SK-N-SH (cell line): Measurements from ENCODE around the gene CISTR. TPM values are rescaled to one million over a fixed set of nuclear protein-coding genes. Genes with fewer than 3 reads are reported as not detected.

Experiments
- CTCF ChIA-PET: fragments of 300-600, 350-600 bp; formaldehyde crosslinking; extraction: SDS; loops from one replicate; lab custom pipeline; 2021; lab: Yijun Ruan, JAX
- POLR2A ChIA-PET: fragments of 350-600 bp; sonication (Branson Sonifier 250); formaldehyde crosslinking; extraction: SDS; loops from one replicate; lab custom pipeline; 2020; ENCODE audit warnings: antibody characterized with exemption, inconsistent platforms; lab: Yijun Ruan, JAX
- DNase-seq: peaks from one replicate; pipeline ENCODE4 v3.0.0; 2012
- H2AFZ ChIP-seq: fragments of 200-600 bp; sonication (generic); 2 replicates; pipeline ENCODE4 v1.8.1; 2016; ENCODE audit warnings: antibody characterized with exemption, mild to moderate bottlenecking, low read depth
- H3F3A ChIP-seq: fragments of 200-600 bp; sonication (generic); replicated peaks from 2 replicates; pipeline ENCODE3; 2016; ENCODE audit warnings: antibody characterized with exemption, mild to moderate bottlenecking; ENCODE audit not compliant: insufficient read depth
- H3K27ac ChIP-seq, 2 experiments: fragments of 200-500 bp in 1 of 2; fragments of 200-600 bp in 1 of 2; sonication (Bioruptor generic) in 1 of 2; sonication (generic), shearing (Covaris generic) in 1 of 2; 2 replicates each; pipeline versions ENCODE4 v1.5.1 to v1.6.1; 2014 to 2016; ENCODE audit warnings: low read depth in 2 of 2, inconsistent platforms in 1 of 2, low read length in 1 of 2, mild to moderate bottlenecking in 1 of 2, mixed read lengths in 1 of 2
- H3K27me3 ChIP-seq: fragments of 200-600 bp; sonication (generic), shearing (Covaris generic); 2 replicates; pipeline ENCODE4 v1.6.1; 2016; ENCODE audit warnings: mixed run types; ENCODE audit not compliant: insufficient read depth
- H3K36me3 ChIP-seq, 2 experiments: fragments of 200-500 bp in 1 of 2; fragments of 200-600 bp in 1 of 2; sonication (Bioruptor generic) in 1 of 2; sonication (generic) in 1 of 2; replicated peaks in 1 of 2; 2 replicates each; pipeline versions ENCODE3 to v1.5.1; 2014 to 2016; ENCODE audit warnings: low read length in 1 of 2, mild to moderate bottlenecking in 1 of 2; ENCODE audit not compliant: insufficient read depth in 2 of 2, control insufficient read depth in 1 of 2
- H3K4me1 ChIP-seq, 2 experiments: fragments of 200-500 bp in 1 of 2; fragments of 200-600 bp in 1 of 2; sonication (Bioruptor generic) in 1 of 2; sonication (generic), shearing (Covaris generic) in 1 of 2; 2 replicates each; pipeline versions ENCODE4 v1.5.1 to v1.6.1; 2014 to 2016; ENCODE audit warnings: low read depth in 1 of 2, low read length in 1 of 2, mixed run types in 1 of 2; ENCODE audit not compliant: insufficient read depth in 2 of 2, control insufficient read depth in 1 of 2
- H3K4me2 ChIP-seq: fragments of 200-600 bp; sonication (generic), shearing (Covaris generic); 2 replicates; pipeline ENCODE4 v1.6.1; 2017; ENCODE audit warnings: mixed run types
- H3K4me3 ChIP-seq, 2 experiments: fragments of 200-500 bp in 1 of 2; fragments of 200-600 bp in 1 of 2; sonication (Bioruptor generic) in 1 of 2; sonication (generic), shearing (Covaris generic) in 1 of 2; 2 replicates each; pipeline versions ENCODE4 v1.5.1 to v1.8.1; 2014 to 2016; ENCODE audit warnings: low read depth in 2 of 2, inconsistent platforms in 1 of 2, low read length in 1 of 2, mild to moderate bottlenecking in 1 of 2, mixed read lengths in 1 of 2, moderate library complexity in 1 of 2
- H3K79me2 ChIP-seq: fragments of 200-600 bp; sonication (generic); 2 replicates; pipeline ENCODE4 v1.8.1; 2017; ENCODE audit warnings: mild to moderate bottlenecking; ENCODE audit not compliant: insufficient read depth
- H3K9ac ChIP-seq: fragments of 200-600 bp; sonication (generic); 2 replicates; pipeline ENCODE4 v1.6.1; 2017; ENCODE audit warnings: mixed run types
- H3K9me2 ChIP-seq: fragments of 200-600 bp; sonication (generic); 2 replicates; pipeline ENCODE4 v1.6.1; 2017; ENCODE audit warnings: mixed run types
- H3K9me3 ChIP-seq: fragments of 200-600 bp; sonication (generic); 2 replicates; pipeline ENCODE4 v1.6.1; 2017; ENCODE audit warnings: mixed run types, mild to moderate bottlenecking, moderate library complexity
- H4K20me1 ChIP-seq: fragments of 200-600 bp; sonication (generic); 2 replicates; pipeline ENCODE4 v1.6.1; 2017; ENCODE audit warnings: mild to moderate bottlenecking, mixed run types; ENCODE audit not compliant: insufficient read depth
- CHD2 ChIP-seq: fragments of 150-350 bp; IDR thresholded peaks from 2 replicates; pipeline ENCODE4 v1.6.1; 2018; ENCODE audit warnings: low read length; ENCODE audit not compliant: partially characterized antibody
- ELF1 ChIP-seq: IDR thresholded peaks from 2 replicates; pipeline ENCODE4 v1.4.0; 2012
- EZH2phosphoT487 ChIP-seq: fragments of 200-600 bp; sonication (generic); IDR thresholded peaks from 2 replicates; pipeline ENCODE4 v1.6.1; 2017; ENCODE audit warnings: low read depth, mixed run types, mild to moderate bottlenecking, antibody characterized with exemption, moderate library complexity, borderline replicate concordance
- FOXJ3 ChIP-seq: sonication (generic); formaldehyde crosslinking; IDR thresholded peaks from 2 replicates; pipeline ENCODE4 v1.5.1; 2020; ENCODE audit warnings: mild to moderate bottlenecking, missing genetic modification reagents
- FOXM1 ChIP-seq: IDR thresholded peaks from 2 replicates; pipeline ENCODE4 v1.4.0; 2012; ENCODE audit warnings: low read depth, mild to moderate bottlenecking
- GABPA ChIP-seq: IDR thresholded peaks from 2 replicates; pipeline ENCODE4 v1.4.0; 2012; ENCODE audit warnings: low read depth, mild to moderate bottlenecking
- NRF1 ChIP-seq: IDR thresholded peaks from 2 replicates; pipeline ENCODE4 v1.6.1; 2012; ENCODE audit warnings: low read depth, mild to moderate bottlenecking, low read length
- POLR2AphosphoS5 ChIP-seq: IDR thresholded peaks from 2 replicates; pipeline ENCODE4 v1.6.1; 2012; ENCODE audit warnings: low read depth, low read length
- RAD21 ChIP-seq: IDR thresholded peaks from 2 replicates; pipeline ENCODE4 v1.6.1; 2012; ENCODE audit warnings: mild to moderate bottlenecking, low read length
- RCOR1 ChIP-seq: fragments of 150-350 bp; IDR thresholded peaks from 2 replicates; pipeline ENCODE4 v1.6.1; 2017; ENCODE audit warnings: antibody characterized with exemption, low read length
- RFX5 ChIP-seq: IDR thresholded peaks from 2 replicates; pipeline ENCODE4 v1.6.1; 2012; ENCODE audit warnings: mild to moderate bottlenecking, improper control_type of control experiment, low read length
- RXRA ChIP-seq: IDR thresholded peaks from 2 replicates; pipeline ENCODE4 v1.4.0; 2012; ENCODE audit warnings: low read depth, mild to moderate bottlenecking, borderline replicate concordance
- SMC3 ChIP-seq: IDR thresholded peaks from 2 replicates; pipeline ENCODE4 v1.6.1; 2012; ENCODE audit warnings: low read depth, low read length, improper control_type of control experiment
- TAF1 ChIP-seq: IDR thresholded peaks from 2 replicates; pipeline ENCODE4 v1.6.1; 2012; ENCODE audit warnings: low read depth, mild to moderate bottlenecking, low read length, moderate library complexity, borderline replicate concordance
- WGBS: methylation state at CpG from one replicate; pipeline ENCODE4 v1.1.6; 2017; ENCODE audit warnings: low lambda C conversion rate; 5-methylcytosine and 5-hydroxymethylcytosine counted together
- polyA plus RNA-seq, 3 experiments: library from polyadenylated mRNA; depleted of rRNA; stranded (reverse); fragments of >200 nt; gene quantifications; 2 replicates each; pipeline ENCODE4 v1.2.3, GENCODE V29; 2012
- TF ChIP-seq, protein P1 (sequence below): IDR thresholded peaks from 2 replicates; pipeline ENCODE4 v1.6.1; 2012; ENCODE audit warnings: mild to moderate bottlenecking, low read depth, low read length, moderate library complexity
- TF ChIP-seq, protein P2 (sequence below): IDR thresholded peaks from 2 replicates; pipeline ENCODE4 v1.4.0; 2012; ENCODE audit warnings: low read depth

CISTR gene
- polyA plus RNA-seq, 1 of the 3 experiments (the other 2 are of a cell fraction): not detected

DNA sequence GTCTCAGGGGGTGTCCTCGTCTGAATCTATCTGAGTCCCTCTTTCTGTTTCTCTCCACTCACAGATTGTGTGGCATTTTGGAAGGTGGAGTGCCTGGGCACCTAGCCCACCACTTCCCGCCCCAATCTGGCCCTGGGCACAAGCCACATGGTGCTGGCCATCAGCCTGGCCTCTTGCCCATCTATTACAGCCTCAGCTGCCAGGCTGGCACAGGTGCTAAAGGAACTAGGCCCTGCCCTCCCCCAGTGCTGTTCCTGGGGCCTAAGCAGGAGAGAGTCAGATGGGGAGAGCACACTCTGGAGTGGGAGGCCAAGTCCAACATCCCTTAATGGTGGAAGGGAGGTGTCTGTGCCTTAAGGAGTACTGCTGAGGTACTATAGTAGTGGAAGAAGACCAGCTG, 16.2 kb downstream of the CISTR start:
- Histone ChIP-seq H3F3A (peaks cover 15% of the 10 kb centered on the region), H3K36me3 (no peaks in the 10 kb centered on the region), H3K4me3 (no peak overlapping the region), H3K9me3 (no peaks in the 10 kb centered on the region)
- no peak for DNase-seq
- 10% methylated on average over 2 of the region's 2 CpGs for WGBS
- POLR2A ChIA-PET: interaction anchor here (1.1 kb wide), 1 partner anchor 8 kb away, joined by 3 read pairs; no protein-coding TSS in a partner anchor
- TF ChIP-seq, protein P1, sequence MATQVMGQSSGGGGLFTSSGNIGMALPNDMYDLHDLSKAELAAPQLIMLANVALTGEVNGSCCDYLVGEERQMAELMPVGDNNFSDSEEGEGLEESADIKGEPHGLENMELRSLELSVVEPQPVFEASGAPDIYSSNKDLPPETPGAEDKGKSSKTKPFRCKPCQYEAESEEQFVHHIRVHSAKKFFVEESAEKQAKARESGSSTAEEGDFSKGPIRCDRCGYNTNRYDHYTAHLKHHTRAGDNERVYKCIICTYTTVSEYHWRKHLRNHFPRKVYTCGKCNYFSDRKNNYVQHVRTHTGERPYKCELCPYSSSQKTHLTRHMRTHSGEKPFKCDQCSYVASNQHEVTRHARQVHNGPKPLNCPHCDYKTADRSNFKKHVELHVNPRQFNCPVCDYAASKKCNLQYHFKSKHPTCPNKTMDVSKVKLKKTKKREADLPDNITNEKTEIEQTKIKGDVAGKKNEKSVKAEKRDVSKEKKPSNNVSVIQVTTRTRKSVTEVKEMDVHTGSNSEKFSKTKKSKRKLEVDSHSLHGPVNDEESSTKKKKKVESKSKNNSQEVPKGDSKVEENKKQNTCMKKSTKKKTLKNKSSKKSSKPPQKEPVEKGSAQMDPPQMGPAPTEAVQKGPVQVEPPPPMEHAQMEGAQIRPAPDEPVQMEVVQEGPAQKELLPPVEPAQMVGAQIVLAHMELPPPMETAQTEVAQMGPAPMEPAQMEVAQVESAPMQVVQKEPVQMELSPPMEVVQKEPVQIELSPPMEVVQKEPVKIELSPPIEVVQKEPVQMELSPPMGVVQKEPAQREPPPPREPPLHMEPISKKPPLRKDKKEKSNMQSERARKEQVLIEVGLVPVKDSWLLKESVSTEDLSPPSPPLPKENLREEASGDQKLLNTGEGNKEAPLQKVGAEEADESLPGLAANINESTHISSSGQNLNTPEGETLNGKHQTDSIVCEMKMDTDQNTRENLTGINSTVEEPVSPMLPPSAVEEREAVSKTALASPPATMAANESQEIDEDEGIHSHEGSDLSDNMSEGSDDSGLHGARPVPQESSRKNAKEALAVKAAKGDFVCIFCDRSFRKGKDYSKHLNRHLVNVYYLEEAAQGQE: no peak
- no peak for TF ChIP-seq CHD2
- no peak for TF ChIP-seq RAD21
- no peak for TF ChIP-seq FOXJ3 (CRISPR knock-in tag)
- no peak for TF ChIP-seq FOXM1
- TF ChIP-seq RXRA: no peak
- no peak for TF ChIP-seq SMC3
- no peak for TF ChIP-seq GABPA
- no peak for TF ChIP-seq TAF1
- TF ChIP-seq RCOR1: no peak
- TF ChIP-seq, protein P2, sequence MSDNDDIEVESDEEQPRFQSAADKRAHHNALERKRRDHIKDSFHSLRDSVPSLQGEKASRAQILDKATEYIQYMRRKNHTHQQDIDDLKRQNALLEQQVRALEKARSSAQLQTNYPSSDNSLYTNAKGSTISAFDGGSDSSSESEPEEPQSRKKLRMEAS: no peak
- no peak for TF ChIP-seq EZH2phosphoT487
- no peak for TF ChIP-seq RFX5
- TF ChIP-seq POLR2AphosphoS5: no peak
- no peak for TF ChIP-seq ELF1
- no peak for TF ChIP-seq NRF1
- TF ChIP-seq, all 33 proteins: peak for 0
- H3K27ac ChIP-seq: no peak overlapping the region
- no peaks in the 10 kb centered on the region for H3K79me2 ChIP-seq
- H2AFZ ChIP-seq: no peak overlapping the region
- H3K9me2 ChIP-seq: no peaks in the 10 kb centered on the region
- H3K9ac ChIP-seq: no peak overlapping the region
- no peak overlapping the region for H3K4me2 ChIP-seq
- peaks cover 0 to 8% of the 10 kb centered on the region in 2 experiments; a peak in 1 of 4 replicates for H3K4me1 ChIP-seq
- CTCF ChIA-PET: interaction anchor here (0.9 to 19.3 kb wide), 5 partner anchors 8 to 60 kb away, joined by 3 to 356 read pairs (median 12); partner anchors contain the start of gene ATP5MC2
- no peaks in the 10 kb centered on the region for H4K20me1 ChIP-seq
- H3K27me3 ChIP-seq: peaks cover 57% of the 10 kb centered on the region
